K562 (cell line): ENCODE data around the gene MIEF1. TPM values are rescaled to one million over a fixed set of nuclear protein-coding genes. Genes with fewer than 3 reads are reported as not detected.

Source experiments
- BACH1 ChIP-seq: fragments of 200-800 bp; sonication (Bioruptor generic); IDR thresholded peaks from 2 replicates; pipeline ENCODE4 v1.6.1; 2016; ENCODE audit warnings: missing genetic modification characterization, missing compliant biosample characterization
- BRD4 ChIP-seq: fragments of 200-600 bp; sonication (generic); IDR thresholded peaks from 2 replicates; pipeline ENCODE4 v1.6.1; 2017; ENCODE audit warnings: inconsistent platforms
- CBFA2T3 ChIP-seq: fragments of 450-650 bp; IDR thresholded peaks from 2 replicates; pipeline ENCODE4 v1.6.1; 2017
- E2F1 ChIP-seq: sonication (generic); formaldehyde crosslinking; IDR thresholded peaks from 2 replicates; pipeline ENCODE4 v1.8.1; 2023; ENCODE audit warnings: mild to moderate bottlenecking, missing genetic modification reagents, moderate library complexity
- ETV5 ChIP-seq: sonication (generic); formaldehyde crosslinking; IDR thresholded peaks from 2 replicates; pipeline ENCODE4 v1.4.0; 2020; ENCODE audit warnings: low read depth, mild to moderate bottlenecking, missing genetic modification reagents
- FOXA1 ChIP-seq: fragments of 450-650 bp; IDR thresholded peaks from 2 replicates; pipeline ENCODE4 v1.6.1; 2016; ENCODE audit warnings: mild to moderate bottlenecking, borderline replicate concordance
- GABPA ChIP-seq: fragments of 200-800 bp; sonication (Bioruptor generic); conservative IDR thresholded peaks from 2 replicates; pipeline ENCODE4 v1.6.1; 2016; ENCODE audit warnings: low read depth, missing genetic modification characterization, missing compliant biosample characterization
- HINFP ChIP-seq: fragments of 450-650 bp; conservative IDR thresholded peaks from 2 replicates; pipeline ENCODE4 v1.6.1; 2016; ENCODE audit warnings: missing genetic modification characterization, low read depth, mild to moderate bottlenecking, control low read depth, missing compliant biosample characterization
- MYC ChIP-seq, 2 experiments: fragments of 250-450 bp in 1 of 2; sonication (Bioruptor Pico) in 1 of 2; IDR thresholded peaks; 2 replicates each; pipeline versions ENCODE4 v1.5.1 to v1.6.1; 2012 to 2021; ENCODE audit warnings: low read depth in 2 of 2, borderline replicate concordance in 1 of 2, improper control_type of control experiment in 1 of 2, low read length in 1 of 2, mild to moderate bottlenecking in 1 of 2, moderate library complexity in 1 of 2
- PHB2 ChIP-seq: fragments of 450-650 bp; IDR thresholded peaks from 2 replicates; pipeline ENCODE4 v1.6.1; 2017; ENCODE audit warnings: low read depth
- POLR2AphosphoS5 ChIP-seq: IDR thresholded peaks from 2 replicates; pipeline ENCODE4 v1.6.1; 2011; ENCODE audit warnings: mild to moderate bottlenecking, low read depth, low read length, moderate library complexity; ENCODE audit not compliant: control insufficient read depth, insufficient read depth
- RB1 ChIP-seq: fragments of 450-650 bp; IDR thresholded peaks from 2 replicates; pipeline ENCODE4 v1.6.1; 2017; ENCODE audit warnings: low read depth, mild to moderate bottlenecking
- RBM25 ChIP-seq: fragments of 200-400 bp; formaldehyde crosslinking; IDR thresholded peaks from 2 replicates; pipeline ENCODE4 v1.6.1; 2018; ENCODE audit warnings: low read length, low read depth, moderate library complexity; ENCODE audit not compliant: severe bottlenecking
- RFX5 ChIP-seq: IDR thresholded peaks from 2 replicates; pipeline ENCODE4 v1.6.1; 2011; ENCODE audit warnings: low read depth, mild to moderate bottlenecking, improper control_type of control experiment, low read length
- RNF219 ChIP-seq: fragments of 250-450 bp; sonication (Bioruptor Pico); IDR thresholded peaks from 2 replicates; pipeline ENCODE4 v1.5.0; 2022; ENCODE audit warnings: mild to moderate bottlenecking
- SIN3A ChIP-seq, 2 experiments: fragments of 150-350 bp in 1 of 2; IDR thresholded peaks; 2 replicates each; pipeline ENCODE4 v1.6.1; 2011 to 2016; ENCODE audit warnings: borderline replicate concordance in 2 of 2, low read depth in 2 of 2, low read length in 2 of 2, mild to moderate bottlenecking in 2 of 2, moderate library complexity in 2 of 2; ENCODE audit not compliant: control insufficient read depth in 1 of 2
- SNRNP70 ChIP-seq: fragments of 200-400 bp; formaldehyde crosslinking; optimal IDR thresholded peaks from 2 replicates; pipeline ENCODE3; 2017; ENCODE audit warnings: low read depth, low read length
- TAF15 ChIP-seq: fragments of 200-400 bp; formaldehyde crosslinking; IDR thresholded peaks from 2 replicates; pipeline ENCODE4 v1.6.1; 2017; ENCODE audit warnings: mild to moderate bottlenecking, low read depth, low read length, moderate library complexity
- TSC22D4 ChIP-seq: fragments of 450-650 bp; IDR thresholded peaks from 2 replicates; pipeline ENCODE4 v1.6.1; 2016; ENCODE audit warnings: missing genetic modification characterization, missing biosample characterization, control low read depth
- ZNF134 ChIP-seq: fragments of 250-450 bp; sonication (Bioruptor Pico); conservative IDR thresholded peaks from 2 replicates; pipeline ENCODE4 v1.4.0; 2020
- ZNF146 ChIP-seq: IDR thresholded peaks from one replicate; pipeline ENCODE4 v1.6.1; 2018; ENCODE audit warnings: missing compliant biosample characterization; ENCODE audit not compliant: unreplicated experiment
- ZSCAN32 ChIP-seq: fragments of 450-650 bp; formaldehyde crosslinking; IDR thresholded peaks from 2 replicates; pipeline ENCODE4 v1.4.0; 2020; ENCODE audit warnings: mild to moderate bottlenecking, moderate library complexity
- polyA plus RNA-seq, 8 experiments: library from polyadenylated mRNA; depleted of rRNA in 4 of 8; stranded (reverse) in 5 of 8; unstranded in 3 of 8; fragments of >200 nt; fragmentation: Nextera tagmentation in 2 of 8; fragmentation: Illumina TruSeq in 1 of 8; extraction: Ambion mirVana in 2 of 8; extraction: Trizol in 1 of 8; gene quantifications; 2 replicates each; pipeline versions ENCODE4 v1.2.1 to v1.2.3, GENCODE V29; 2011 to 2014; ENCODE audit warnings: inconsistent platforms in 1 of 8, missing spikeins in 1 of 8
- total RNA-seq, 7 experiments: library from RNA; depleted of rRNA in 6 of 7; stranded (reverse); fragments of >200 nt in 6 of 7; fragmentation: Illumina TruSeq in 2 of 7; extraction: Trizol in 2 of 7; gene quantifications; 2 replicates each; pipeline versions ENCODE4 v1.2.1 to v1.2.3, GENCODE V29; 2011 to 2021; ENCODE audit warnings: low replicate concordance in 1 of 7
- TF ChIP-seq, protein P1 (sequence below): sonication (generic); formaldehyde crosslinking; IDR thresholded peaks from 2 replicates; pipeline ENCODE4 v1.8.0; 2022; ENCODE audit warnings: mild to moderate bottlenecking, missing genetic modification reagents

The MIEF1 gene
- total and polyA plus RNA-seq, 9 of the 15 experiments (the other 6 are each of a cell fraction or from before 2014, with no cell fraction given), result 10.9 to 51.8 (median 25.5) TPM

- TF ChIP-seq TAF15 (no peak), RB1 (no peak), ZSCAN32 (CRISPR knock-in tag) (no peak), RFX5 (no peak), SNRNP70 (no peak), CBFA2T3 (no peak), ETV5 (CRISPR knock-in tag) (no peak), TSC22D4 (no peak), RNF219 (CRISPR knock-in tag) (no peak), BRD4 (no peak), HINFP (tag) (no peak), RBM25 (no peak), MYC (IDR thresholded peaks at IDR 0.05; ENCODE audit: low read depth, low read length) (no peak), MYC (CRISPR knock-in tag; IDR thresholded peaks at IDR 0.05; ENCODE audit: borderline replicate concordance, low read depth) (no peak), SIN3A (IDR thresholded peaks at IDR 0.05; ENCODE audit: borderline replicate concordance in 2 of 2, control insufficient read depth in 1 of 2, low read depth in 2 of 2, low read length in 2 of 2) (peak in 1 of 2 experiments; percentile 73; a peak in 1 of 4 replicates), BACH1 (tag) (no peak), ZNF146 (no peak), POLR2AphosphoS5 (peak; percentile 61), GABPA (tag) (no peak), ZNF134 (CRISPR knock-in tag) (no peak), FOXA1 (no peak), E2F1 (no peak), PHB2 (no peak)
- TF ChIP-seq, protein P1, sequence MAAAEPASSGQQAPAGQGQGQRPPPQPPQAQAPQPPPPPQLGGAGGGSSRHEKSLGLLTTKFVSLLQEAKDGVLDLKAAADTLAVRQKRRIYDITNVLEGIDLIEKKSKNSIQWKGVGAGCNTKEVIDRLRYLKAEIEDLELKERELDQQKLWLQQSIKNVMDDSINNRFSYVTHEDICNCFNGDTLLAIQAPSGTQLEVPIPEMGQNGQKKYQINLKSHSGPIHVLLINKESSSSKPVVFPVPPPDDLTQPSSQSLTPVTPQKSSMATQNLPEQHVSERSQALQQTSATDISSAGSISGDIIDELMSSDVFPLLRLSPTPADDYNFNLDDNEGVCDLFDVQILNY (CRISPR knock-in tag), result no peak
These were observed 20.6 kb downstream of the MIEF1 start (continued) for GRCh38 chr22:39522567-39523300.
